ENCODE results near the gene RBPMS2.

DNA sequence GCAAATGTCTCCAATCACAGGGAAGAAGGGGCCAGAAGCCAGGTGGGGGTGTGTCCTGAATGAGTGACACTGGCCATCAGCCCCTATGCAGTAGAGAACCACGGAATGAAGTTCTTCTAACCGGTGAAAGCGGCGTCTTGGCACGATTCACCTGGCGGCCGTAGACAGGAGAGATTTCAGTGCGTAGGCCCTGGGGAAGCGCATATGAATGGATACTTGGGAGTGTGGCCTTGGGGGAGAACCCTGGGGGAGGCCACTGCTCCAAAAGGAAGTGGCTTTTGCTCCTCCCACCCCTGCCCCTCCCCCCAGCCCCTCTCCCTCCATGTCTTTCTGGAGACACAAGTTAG lies 43.6 kb downstream of the RBPMS2 start:
- TF ChIP-seq, protein P1, sequence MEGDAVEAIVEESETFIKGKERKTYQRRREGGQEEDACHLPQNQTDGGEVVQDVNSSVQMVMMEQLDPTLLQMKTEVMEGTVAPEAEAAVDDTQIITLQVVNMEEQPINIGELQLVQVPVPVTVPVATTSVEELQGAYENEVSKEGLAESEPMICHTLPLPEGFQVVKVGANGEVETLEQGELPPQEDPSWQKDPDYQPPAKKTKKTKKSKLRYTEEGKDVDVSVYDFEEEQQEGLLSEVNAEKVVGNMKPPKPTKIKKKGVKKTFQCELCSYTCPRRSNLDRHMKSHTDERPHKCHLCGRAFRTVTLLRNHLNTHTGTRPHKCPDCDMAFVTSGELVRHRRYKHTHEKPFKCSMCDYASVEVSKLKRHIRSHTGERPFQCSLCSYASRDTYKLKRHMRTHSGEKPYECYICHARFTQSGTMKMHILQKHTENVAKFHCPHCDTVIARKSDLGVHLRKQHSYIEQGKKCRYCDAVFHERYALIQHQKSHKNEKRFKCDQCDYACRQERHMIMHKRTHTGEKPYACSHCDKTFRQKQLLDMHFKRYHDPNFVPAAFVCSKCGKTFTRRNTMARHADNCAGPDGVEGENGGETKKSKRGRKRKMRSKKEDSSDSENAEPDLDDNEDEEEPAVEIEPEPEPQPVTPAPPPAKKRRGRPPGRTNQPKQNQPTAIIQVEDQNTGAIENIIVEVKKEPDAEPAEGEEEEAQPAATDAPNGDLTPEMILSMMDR (IDR thresholded peaks at IDR 0.05), result no peak
- no peak for TF ChIP-seq POLR2A (IDR thresholded peaks at IDR 0.05; ENCODE audit: low read depth)

Measured in esophagus muscularis mucosa (tissue), 3 donors.